IPS-11a (cell line): Measurements from ENCODE around the gene KRT38.
"Not testable (repeated sequence)": the region's sequence is repeated elsewhere in the genome, so short reads cannot be mapped to it uniquely, and the experiment has no call there.

ENCODE experiments used
- H3K4me3 ChIP-seq: one replicate; pipeline ENCODE4 v1.5.1; 2013; ENCODE audit warnings: low read depth, low read length, control low read depth

KRT38 gene

DNA sequence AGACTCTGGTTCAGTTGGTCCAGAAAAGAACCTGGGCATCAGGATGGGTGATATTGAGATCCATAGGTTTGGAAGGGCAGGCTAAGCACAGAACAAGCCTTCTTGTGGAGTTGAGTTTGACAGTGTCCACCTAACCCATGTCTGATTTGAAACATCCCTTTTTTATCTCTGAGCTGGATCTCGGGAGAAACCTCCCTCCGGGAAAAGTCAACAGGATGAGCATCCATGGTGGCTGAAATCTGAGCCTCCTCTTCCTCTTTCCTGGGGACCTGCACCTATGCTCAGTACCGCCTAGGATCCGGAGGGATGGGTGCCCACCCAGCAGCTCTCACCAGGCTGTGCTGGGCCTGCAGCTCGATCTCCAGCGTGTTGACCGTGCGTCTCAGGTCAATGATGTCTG lies 23.0 kb upstream of the KRT38 start:
- no peak overlapping the region for H3K4me3 ChIP-seq

DNA sequence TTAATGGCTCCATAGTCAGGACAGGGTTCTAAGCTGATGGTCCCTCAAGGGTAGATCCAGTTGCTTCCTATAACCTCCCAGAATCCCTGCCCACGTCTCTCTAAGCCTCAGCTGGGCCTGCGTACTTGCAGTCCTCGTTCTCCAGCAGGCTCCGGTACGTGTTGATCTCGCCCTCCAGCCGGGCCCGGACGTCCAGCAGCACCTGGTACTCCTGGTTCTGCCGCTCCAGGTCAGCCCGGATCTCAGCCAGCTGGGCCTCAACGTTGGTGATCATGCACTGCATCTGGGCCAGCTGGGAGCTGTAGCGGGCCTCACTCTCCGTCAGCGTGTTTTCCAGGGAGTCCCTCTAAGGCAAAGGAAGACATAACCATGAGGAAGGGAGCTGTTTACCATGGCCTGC lies 21.9 kb upstream of the KRT38 start:
- no peak overlapping the region for H3K4me3 ChIP-seq

DNA sequence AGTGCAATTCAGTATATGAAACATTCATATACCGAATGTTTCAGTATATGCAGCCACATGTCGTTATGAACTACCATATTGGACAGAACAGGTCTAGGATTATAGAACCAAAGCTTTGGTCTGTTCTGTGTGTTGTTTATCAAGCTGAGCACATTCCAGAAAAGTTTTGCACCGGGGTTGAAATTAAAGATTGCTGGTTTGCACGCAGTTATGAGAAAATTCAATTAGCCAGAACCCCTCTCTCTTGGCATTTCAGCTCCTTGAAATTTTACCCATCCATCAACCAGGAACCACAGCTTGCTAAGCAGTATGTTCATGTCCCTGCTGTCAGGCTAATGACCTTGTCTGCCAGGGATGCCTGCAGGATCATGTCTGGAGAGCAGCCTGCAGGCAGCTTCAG lies 16.9 kb upstream of the KRT38 start:
- H3K4me3 ChIP-seq: no peak overlapping the region

DNA sequence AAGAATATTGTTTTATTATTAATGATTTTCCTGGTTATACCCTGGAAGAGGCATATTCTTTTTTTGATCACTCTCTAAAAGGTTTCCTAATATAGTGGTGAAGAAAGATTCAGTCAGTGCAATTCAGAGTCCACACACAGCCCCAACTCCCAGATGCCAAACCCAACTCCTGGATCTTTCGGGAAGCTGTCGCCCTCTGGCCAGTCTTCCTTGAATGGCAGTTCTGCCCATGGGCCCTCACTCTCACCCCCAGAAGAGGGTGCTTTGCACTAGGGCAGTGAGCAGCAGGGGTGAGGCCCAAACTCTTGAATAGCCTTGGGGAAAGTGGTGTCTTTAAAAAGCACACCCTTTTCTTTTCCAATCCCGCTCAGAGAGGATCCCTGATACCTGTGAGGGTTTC lies 15.4 kb upstream of the KRT38 start:
- no peak overlapping the region for H3K4me3 ChIP-seq

DNA sequence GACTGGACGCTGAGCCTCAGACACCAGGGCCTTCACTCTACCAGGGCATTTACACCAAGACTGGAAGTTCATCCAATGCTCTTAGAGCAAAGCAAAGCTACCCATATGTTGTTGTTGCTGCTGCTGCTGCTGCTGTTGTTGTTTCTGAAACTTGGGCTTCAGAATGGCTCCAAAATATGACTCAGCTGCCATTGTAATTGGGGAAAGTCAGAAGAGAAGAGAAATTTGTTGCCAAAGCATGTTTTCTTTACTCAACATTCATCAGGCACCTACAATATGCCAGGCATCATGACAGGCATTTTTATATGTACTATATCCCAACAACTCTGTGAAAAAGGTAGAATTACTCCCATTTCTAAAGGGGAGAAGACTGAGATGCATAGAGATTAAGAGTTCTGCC lies 14.5 kb upstream of the KRT38 start:
- H3K4me3 ChIP-seq: no peak overlapping the region

DNA sequence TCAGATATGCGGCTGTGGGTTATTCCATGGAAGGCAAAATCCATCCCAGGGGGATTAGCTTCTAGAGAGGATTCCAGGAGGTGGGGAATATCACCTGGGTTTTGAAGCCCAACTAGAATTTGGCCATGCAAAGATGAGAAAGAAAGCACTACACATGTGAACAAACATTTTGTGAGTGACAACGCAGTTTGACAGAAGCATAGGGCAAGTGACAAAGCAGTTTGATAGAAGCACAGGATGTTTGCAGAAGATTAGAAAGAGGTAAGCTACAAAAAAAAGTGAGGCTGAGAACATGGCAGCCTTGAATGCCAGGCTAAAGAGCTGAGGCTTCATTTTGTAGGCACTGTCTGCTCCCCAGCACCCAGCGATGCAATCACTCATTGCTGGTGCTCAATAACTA lies 12.3 kb upstream of the KRT38 start:
- H3K4me3 ChIP-seq: no peak overlapping the region

DNA sequence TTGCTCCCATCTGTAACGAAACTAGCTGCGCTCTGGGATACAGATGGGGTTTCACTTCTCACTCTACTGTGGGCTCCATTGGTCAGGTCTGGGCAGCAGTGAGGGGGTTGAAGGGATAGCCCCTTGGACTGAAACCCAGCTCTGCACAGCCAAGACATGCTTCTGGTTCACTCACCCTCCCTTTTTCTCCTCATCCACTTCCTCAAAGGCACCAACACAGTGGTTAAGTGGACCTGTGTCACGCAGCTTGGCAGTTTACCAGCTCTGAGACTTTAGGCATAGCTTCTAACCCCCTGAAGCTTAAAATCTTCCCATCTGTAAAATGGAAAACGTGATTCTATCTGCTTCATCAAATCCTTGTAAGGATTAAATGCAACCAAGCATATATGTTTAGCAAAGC lies 11.5 kb upstream of the KRT38 start:
- H3K4me3 ChIP-seq: no peak overlapping the region

DNA sequence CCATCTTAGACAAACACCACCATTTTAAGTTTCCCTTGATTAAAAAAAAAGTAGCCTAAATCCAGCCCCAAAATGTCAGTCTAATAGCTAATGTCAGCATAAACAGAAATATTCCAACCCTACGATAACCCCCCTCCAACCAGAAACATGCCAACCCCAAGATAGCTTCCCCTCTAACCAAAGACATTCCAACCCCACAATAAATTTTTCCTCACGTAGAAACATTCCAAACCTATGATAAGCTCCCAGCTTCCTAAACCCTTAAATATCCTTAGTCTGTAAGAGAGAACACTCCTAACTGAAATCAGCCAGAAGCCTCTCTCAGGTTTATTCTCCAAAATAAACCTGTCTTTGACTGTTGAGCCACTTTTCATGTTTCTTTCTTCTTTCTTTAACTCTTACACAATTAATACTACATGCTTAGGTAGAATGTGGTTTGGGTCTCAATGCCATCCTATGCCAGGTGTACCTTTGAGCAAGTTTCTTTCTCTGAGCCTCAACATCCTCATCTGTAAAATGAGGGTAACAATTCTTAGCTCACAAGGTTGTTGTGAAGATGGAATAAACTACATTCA lies 10.5 kb upstream of the KRT38 start:
- no peak overlapping the region for H3K4me3 ChIP-seq

DNA sequence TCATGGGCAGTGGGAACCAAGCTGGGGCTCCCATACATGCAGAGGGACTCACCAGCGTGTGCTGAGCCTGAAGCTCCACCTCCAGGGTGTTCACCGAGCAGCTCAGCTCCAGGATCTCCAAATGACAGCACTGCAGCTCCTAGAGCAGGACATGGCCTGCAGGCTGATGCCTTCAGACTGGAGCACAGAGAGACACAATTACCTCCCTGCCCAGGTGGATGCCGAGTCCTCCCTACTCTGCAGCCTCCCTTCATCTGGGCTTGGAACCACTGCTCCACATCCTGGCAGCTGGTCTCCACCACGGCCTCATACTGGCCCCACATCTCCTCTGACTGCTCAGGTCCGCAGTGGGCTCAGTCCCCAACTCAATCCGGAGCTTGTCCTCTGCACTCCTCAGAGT lies 8.2 kb upstream of the KRT38 start:
- no peak overlapping the region for H3K4me3 ChIP-seq

DNA sequence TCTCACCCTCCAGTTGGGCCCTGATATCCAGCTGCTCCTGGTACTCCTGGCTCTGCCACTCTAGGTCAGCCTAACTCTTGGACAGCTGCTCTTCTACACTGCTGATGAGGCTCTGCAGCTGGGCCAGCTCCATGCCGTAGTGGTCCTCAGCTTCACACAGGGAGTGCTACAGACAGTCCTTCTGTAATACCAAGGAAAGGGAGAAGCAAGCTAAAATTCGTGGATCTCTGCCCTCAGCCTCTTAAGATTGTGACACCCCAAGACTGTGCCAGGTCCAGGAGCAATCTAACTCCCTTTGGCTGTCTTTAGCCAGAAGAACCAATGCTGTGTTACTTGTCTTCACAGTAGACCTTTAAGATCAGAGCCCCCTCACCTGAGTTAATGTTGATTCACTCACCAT lies 7.7 kb upstream of the KRT38 start:
- no peak overlapping the region for H3K4me3 ChIP-seq

DNA sequence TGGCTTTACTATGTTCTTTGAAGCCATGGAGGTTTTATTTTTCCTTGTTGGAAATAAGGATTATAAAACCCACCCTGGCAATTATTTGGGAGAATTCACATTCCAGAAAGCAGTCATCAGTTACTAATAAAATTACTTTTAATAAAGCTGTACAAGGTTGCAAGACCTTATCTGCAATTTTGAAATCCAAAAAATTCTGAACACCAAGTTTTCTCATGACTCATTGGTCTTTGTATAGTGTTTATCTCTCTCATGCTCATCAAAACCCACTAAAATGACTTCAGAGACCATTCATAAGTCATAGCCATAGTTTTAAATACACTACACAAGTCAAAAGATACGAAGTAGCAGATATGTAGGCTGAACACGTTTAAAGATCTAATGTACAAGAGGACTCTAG lies 6.0 kb upstream of the KRT38 start:
- H3K4me3 ChIP-seq: no peak overlapping the region

DNA sequence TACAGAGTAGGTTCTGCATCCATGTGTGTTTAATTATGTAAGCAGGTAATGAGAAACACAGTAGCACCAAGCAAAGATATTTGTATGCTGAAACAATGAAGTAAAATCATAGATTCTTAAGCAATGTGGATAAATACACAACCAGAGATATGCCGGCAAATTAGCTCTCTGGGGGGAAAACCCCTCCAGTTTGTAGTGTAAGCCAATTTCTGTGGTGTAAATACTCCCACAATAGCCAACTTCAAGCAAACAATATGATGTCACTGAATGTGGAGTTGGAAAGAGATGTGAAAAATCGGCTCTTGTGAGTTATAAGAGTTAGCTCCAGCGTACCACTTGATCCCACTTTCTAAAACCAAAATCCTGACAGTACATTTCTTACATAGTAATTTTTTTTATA lies 3.9 kb upstream of the KRT38 start:
- H3K4me3 ChIP-seq: no peak overlapping the region

DNA sequence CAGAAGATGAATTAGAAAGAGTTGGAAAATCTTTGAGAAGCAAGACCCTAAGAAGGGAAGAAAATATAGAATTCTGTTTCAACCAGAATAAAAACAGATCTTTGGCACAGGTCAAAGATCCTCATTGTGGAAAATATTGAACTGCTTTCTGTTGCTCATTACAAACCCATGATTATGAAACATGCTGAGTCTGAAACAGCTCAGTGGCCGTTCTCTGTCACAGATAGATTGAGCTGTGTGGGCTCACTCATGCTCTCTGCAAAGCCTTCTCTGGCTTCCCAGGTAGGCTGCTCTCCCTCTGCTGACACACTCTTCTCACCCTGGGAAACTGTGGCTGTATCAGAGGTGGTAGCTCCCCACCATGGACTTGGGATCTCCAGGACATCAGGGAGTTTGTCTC lies 3.4 kb upstream of the KRT38 start:
- H3K4me3 ChIP-seq: no peak overlapping the region

DNA sequence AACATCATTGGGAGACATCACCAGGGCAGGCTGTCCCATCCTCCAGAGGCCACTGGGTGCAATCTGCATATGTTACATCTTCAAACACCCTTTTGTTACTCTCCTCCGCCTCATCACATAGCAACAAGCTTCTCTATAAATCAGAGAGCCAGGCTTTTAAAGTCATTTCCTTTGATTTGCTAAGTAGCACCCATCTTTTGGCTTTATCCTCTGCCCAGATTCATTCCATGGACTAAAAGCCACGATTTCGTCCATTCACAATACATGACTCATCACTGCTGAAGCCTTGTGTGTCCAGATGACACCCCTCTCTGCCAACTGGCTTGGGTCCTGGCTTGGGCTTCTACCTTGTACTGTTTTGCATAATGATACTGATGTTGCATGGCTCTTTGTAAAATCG lies 2.0 kb upstream of the KRT38 start:
- H3K4me3 ChIP-seq: no peak overlapping the region

DNA sequence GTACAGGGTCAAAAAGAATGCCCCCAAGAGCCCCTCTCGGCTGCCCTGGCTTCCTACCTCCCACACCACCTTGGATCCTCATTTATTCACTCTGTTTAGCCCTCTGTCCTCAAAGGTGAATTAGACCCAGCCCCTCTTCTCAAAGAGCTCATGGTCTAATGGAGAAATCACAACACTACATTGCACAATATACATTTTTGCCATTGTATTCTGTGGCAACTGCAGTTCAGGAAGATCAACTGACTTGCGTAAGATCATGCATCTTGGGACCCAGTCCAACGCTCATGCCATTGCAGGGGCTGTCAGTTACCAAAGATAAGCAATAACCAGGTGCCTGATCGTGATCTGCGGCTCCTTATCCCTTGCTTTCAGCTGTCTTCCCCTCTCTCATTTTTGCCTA lies 1.4 kb downstream of the KRT38 start:
- no peak overlapping the region for H3K4me3 ChIP-seq

DNA sequence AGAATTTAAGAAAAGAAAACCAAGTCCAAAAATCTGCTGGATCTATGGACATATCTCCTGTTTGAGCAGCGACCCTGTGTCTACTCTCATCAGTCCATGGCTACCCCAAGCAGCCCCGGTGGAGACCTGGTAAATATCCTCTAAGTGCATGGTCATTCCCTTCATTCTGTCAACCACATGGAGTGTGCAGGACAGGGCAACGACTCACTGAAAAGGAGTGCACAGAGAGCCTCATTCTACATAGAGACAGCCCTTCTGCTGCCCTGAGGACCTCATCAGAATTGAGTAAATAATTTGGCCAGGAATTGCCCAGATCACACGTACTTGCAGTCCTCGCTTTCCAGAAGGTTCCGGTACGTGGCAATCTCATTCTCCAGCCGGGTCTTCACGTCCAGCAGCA lies 3.0 kb downstream of the KRT38 start:
- H3K4me3 ChIP-seq: no peak overlapping the region

DNA sequence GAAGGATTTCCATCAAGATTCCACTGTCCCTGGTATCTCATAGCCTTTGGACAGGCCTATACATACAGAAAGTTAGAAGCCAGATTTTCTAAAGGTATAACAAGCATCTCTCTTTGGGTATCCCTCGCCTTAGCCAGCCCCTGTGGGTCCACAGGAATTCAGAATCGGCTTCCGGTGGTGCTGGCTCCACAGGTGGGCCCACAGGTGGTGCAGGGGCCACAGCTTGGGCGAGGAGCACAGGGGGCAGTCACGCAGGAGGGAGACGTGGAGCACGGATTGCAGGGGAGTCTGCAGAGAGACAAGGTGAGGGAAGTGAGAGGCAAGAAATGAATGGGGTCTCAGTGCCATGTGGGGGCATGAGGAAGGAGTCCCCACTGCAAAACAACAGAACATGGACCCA lies 3.5 kb downstream of the KRT38 start:
- H3K4me3 ChIP-seq: no peak overlapping the region

DNA sequence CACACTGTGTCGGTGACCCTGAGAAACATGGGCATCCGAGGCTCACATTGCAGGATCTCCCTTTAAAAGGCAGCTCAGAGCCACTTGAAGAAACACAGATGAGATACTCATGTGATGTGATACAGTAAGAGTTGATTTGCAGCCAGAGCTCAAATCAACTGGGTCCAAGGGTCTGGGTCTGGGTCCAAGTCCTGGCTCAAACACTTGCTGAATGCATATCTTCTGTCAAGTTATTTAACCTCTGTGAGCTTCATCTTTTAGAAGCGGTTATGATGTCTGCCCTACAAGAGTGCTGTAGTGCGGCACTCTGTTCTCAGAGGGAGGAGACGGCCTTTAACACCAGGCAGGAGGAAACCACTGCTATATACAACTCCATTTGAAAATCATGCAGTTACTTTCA lies 6.4 kb downstream of the KRT38 start:
- no peak overlapping the region for H3K4me3 ChIP-seq

DNA sequence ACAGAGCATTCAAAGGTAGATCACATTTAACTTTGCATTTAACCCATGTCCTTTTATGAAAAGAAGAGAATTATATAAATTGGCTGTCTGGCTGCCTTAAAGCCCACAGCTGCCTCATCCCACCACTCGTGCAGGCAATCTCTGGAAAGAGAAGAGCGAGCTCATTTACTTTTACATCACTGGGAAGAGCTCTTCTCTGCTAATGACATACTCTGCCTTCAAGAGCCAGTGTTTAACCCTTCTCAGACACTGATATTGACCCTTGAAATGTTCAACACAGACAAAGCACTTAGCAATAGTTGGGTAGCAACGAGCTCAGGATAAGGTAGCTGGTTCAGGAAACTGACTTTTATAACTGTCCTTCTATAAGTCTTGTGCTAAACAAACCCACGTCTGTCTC lies 6.8 kb downstream of the KRT38 start:
- no peak overlapping the region for H3K4me3 ChIP-seq

DNA sequence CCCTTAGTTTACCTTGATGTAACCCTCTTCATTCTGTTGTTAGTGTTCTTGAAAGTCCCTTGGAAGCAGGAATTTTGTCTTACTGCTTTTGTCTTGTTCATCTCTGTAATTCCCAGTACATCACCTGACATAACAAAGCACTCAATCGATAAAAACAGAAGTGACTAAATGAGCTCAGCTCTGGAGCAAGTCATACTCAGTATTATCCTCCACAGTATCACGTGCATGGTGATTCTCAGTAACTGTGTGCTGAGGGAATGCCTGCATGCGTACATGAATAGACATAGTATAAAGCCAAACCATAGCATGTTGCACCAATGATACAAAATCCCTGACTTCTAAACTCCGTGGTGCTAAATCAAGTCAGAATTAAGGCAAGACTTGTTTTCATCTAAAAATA lies 7.2 kb downstream of the KRT38 start:
- no peak overlapping the region for H3K4me3 ChIP-seq

DNA sequence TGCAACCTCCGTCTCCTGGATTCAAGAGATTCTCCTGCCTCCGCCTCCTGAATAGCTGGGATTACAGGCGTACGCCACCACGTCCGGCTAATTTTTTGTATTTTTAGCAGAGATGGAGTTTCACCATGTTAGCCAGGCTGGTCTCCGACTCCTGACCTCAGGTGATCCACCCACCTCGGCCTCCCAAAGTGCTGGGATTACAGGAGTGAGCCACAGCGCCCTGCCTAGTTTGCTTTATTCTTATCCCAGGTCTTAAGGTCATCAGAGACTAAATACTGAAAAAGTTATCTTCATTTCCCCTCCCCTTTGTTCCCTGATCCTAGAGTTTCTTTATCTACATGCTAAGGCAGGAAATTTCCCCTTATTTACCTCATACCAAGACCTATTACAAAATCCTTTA lies 10.4 kb downstream of the KRT38 start:
- not testable (repeated sequence) for H3K4me3 ChIP-seq

DNA sequence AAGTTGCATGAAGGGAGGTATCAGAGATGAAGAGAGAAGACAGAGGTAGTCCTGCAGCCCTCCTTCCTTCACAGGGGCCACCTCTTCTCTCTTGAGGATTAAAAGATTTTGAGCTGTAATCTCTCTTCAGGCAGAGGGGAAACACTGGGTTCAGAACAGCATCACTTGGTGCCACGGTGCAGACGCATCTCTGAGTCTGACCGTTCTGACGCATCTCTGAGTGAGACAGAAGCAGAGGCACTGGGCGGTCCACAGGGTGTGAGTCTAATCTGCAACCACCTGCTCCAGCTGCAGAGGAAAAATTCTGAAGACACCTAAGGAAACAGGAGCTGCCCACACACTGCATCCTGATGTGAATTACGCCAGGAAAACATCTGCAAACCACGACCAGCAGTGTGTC lies 11.1 kb downstream of the KRT38 start:
- no peak overlapping the region for H3K4me3 ChIP-seq

DNA sequence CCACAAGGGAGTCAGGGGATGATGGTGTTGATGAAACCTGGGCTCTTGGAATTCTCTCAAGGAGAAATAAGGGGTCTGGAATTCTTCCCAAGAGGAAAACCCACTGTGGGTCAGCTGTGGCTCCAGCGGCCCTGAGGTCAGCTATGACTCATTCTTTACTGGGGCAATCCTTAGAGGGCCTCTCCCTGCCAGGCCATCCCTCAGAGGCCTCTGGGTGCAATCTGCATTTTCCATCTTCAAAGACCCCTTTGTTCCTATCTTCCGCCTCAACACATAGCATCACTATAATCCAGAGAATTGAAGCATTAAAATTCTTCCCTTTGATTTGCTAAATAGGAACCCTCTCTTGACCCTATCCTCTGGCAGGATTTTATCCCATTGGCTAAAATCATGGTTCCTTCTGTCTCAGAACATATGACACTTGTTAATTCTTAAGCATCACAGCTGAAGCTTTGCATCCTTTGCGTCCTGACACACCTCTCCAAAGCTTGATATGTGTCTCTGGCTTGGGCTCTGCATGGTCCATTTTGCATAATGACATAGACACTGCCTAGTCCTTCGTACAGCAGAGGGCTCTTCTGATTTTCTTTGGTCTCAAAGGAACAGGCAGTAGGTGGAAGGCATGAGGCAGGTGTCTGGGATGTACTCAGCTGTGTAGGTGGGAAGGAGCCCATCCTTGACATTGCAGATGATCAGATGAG lies 12.0 kb downstream of the KRT38 start:
- no peak overlapping the region for H3K4me3 ChIP-seq
